SK-N-MC (cell line): ENCODE measurements around the gene RNPS1.

Source experiments
- DNase-seq: peaks from one replicate; pipeline ENCODE4 v3.0.0-alpha.2; 2011; ENCODE audit warnings: low read depth, low spot score
- H3K27ac ChIP-seq: fragments of 200-600 bp; sonication (generic); 2 replicates; pipeline ENCODE4 v1.5.1; 2016; ENCODE audit warnings: mixed run types
- H3K36me3 ChIP-seq: fragments of 200-600 bp; sonication (generic); 2 replicates; pipeline ENCODE4 v1.6.1; 2017; ENCODE audit warnings: antibody characterized with exemption, low read length, mixed read lengths; ENCODE audit not compliant: insufficient read depth
- H3K4me3 ChIP-seq: fragments of 200-600 bp; sonication (generic); 2 replicates; pipeline ENCODE4 v1.5.1; 2016
- H3K9ac ChIP-seq: fragments of 200-600 bp; sonication (generic); 2 replicates; pipeline ENCODE4 v1.8.0; 2017; ENCODE audit warnings: mixed run types, mixed read lengths; ENCODE audit not compliant: insufficient read length
- H3K9me3 ChIP-seq: fragments of 200-600 bp; sonication (generic); 2 replicates; pipeline ENCODE4 v1.6.1; 2017; ENCODE audit warnings: low read depth, mild to moderate bottlenecking, antibody characterized with exemption, low read length, moderate library complexity, mixed read lengths
- EZH2 ChIP-seq: fragments of 200-600 bp; sonication (generic); IDR thresholded peaks from one replicate; pipeline ENCODE4 v1.6.1; 2017; ENCODE audit warnings: antibody characterized with exemption
- FOXP2 ChIP-seq: optimal IDR thresholded peaks from 2 replicates; pipeline ENCODE3; 2011; ENCODE audit warnings: mild to moderate bottlenecking, moderate library complexity; ENCODE audit not compliant: insufficient read depth; ENCODE audit errors: extremely low read length, control extremely low read depth
- POLR2AphosphoS5 ChIP-seq: IDR thresholded peaks from 2 replicates; pipeline ENCODE4 v1.6.1; 2012; ENCODE audit warnings: mild to moderate bottlenecking, low read depth, low read length, borderline replicate concordance

RNPS1 gene

GRCh38 chr16:2278272-2278608, 10.3 kb upstream of the RNPS1 start:
- no peak for TF ChIP-seq EZH2
- Histone ChIP-seq H3K4me3 (no peak overlapping the region), H3K36me3 (no peaks in the 10 kb centered on the region), H3K27ac (no peak overlapping the region), H3K9ac (no peak overlapping the region), H3K9me3 (no peaks in the 10 kb centered on the region)
- no peak for DNase-seq

- Histone ChIP-seq H3K9me3 (no peaks in the 10 kb centered on the region), H3K9ac (no peak overlapping the region), H3K36me3 (no peaks in the 10 kb centered on the region), H3K27ac (no peak overlapping the region), H3K4me3 (no peak overlapping the region)
- TF ChIP-seq EZH2, result no peak
- DNase-seq, result no peak
Measured at GRCh38 chr16:2277466-2278271, 9.7 kb upstream of the RNPS1 start.

DNA sequence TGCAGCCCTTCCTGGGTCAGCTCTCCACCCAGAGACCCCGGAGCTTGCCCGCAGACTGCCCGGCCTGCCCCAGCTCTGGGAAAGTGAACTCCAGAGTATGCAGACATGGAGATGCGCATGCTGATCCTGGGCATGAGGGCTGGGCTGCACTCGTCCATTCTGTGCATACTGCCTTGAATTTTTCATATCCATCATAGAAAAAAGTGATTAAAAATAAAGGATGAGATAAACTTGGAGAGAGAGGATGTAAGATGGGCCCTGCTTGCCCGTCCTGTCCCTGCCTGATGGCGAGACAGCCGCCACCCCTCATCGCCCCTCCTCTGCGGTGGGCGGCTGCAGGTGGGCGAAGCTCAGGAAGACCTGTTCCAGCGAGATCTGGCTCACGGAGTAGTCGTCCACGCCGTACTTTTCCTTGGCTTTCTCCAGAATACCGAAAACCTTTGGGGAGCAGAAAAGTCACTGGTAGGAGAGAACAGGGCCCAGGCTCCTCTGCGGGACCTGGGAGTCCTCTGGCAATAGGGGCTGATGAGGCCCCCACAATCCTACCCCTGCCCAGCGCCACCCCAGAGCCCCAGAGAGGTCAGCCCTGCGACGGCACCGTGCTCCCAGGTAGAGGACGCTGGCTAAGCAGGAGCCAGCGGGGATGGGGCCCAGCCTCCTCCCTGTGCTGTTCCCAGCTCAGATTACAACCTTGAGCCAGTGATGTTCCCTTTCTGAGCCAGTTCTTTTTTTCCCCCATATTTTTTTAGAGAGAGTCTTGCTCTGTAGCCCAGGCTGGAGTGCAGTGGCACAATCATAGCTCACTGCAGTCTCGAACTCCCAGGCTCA, 8.7 kb upstream of the RNPS1 start:
- no peaks in the 10 kb centered on the region for H3K36me3 ChIP-seq
- no peak overlapping the region for H3K27ac ChIP-seq
- TF ChIP-seq POLR2AphosphoS5, result no peak
- no peak for TF ChIP-seq EZH2
- TF ChIP-seq FOXP2, result no peak
- H3K9ac ChIP-seq, result no peak overlapping the region
- DNase-seq, result no peak
- H3K9me3 ChIP-seq, result no peaks in the 10 kb centered on the region
- H3K4me3 ChIP-seq, result no peak overlapping the region

DNA sequence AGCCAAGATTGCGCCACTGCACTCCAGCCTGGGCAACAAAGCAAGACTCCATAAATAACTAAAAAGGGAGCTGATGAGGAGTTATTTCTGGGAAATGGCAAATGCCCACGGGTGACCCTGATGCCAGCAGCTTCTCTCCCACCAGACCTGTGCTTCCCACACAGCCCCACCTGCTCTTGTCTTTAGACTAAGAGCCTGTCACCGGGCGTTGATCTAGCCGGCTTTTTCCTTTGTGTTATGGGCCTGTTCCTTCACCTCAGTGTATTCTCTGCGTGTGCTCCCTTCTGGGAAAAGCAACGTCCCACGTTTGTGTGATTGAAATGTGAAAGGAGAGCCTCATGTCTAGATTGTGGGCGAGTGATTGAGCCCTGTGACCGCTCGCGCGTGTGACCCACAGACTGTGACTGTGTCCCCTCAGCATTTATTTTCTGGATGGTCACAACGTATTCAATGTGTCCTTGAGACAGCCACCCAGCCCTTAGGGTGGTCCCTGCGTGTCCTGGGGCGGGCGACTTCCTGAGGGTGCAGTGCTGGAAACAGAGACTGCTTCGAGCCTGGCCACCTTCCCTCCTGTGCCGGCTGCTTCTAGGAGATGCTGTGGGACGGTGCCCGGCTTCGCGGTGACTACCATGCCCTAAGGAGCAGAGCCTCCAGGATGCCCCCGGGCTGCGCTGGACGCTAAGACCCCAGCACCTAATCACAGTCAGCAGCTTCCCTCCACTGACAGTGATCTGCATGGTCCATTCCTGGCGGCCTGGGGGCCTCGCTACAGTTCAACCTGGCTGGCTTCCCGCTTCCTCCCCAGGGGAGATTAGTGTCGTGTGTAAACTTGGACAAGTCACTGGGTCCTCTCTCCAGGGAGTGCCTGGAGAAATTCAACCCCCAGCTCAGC, 7.8 kb upstream of the RNPS1 start:
- DNase-seq, result no peak
- Histone ChIP-seq H3K27ac (no peak overlapping the region), H3K4me3 (no peak overlapping the region), H3K9me3 (no peaks in the 10 kb centered on the region), H3K36me3 (no peaks in the 10 kb centered on the region), H3K9ac (no peak overlapping the region)
- TF ChIP-seq FOXP2, result no peak
- no peak for TF ChIP-seq POLR2AphosphoS5
- TF ChIP-seq EZH2, result no peak

DNA sequence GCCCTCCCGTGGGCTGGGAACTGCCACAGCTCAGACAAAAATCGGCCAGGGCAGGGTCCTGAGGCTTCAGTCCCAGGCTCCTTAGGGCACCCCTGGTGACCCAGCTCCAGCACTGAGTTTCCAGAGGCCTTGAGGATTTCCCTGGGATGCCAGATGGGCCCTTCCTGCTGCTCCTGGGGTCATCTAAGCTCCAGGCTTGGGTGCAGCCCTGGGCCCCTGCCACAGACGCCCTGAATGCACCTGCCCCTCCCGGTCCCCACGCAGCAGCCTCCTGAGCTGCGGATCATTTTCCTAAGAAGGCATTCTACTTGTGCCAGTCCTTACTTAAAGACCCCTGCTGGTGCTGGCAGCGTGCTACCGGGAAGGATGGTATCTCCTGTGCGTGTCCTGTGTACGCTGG, 6.0 kb upstream of the RNPS1 start:
- H3K9ac ChIP-seq, result no peak overlapping the region
- H3K27ac ChIP-seq, result no peak overlapping the region
- DNase-seq, result no peak

GRCh38 chr16:2273484-2273883, 5.6 kb upstream of the RNPS1 start:
- no peak for DNase-seq
- no peak overlapping the region for H3K4me3 ChIP-seq
- no peak overlapping the region for H3K27ac ChIP-seq
- no peaks in the 10 kb centered on the region for H3K9me3 ChIP-seq
- no peak overlapping the region for H3K9ac ChIP-seq
- no peaks in the 10 kb centered on the region for H3K36me3 ChIP-seq
- TF ChIP-seq EZH2 (no peak), POLR2AphosphoS5 (no peak), FOXP2 (no peak)

More for the DNA sequence above, 6.0 kb upstream of the RNPS1 start:
- TF ChIP-seq EZH2 (no peak), POLR2AphosphoS5 (no peak), FOXP2 (no peak)
- Histone ChIP-seq H3K4me3 (no peak overlapping the region), H3K9me3 (no peaks in the 10 kb centered on the region), H3K36me3 (no peaks in the 10 kb centered on the region)

- TF ChIP-seq FOXP2 (no peak), EZH2 (no peak), POLR2AphosphoS5 (no peak)
- Histone ChIP-seq H3K27ac (no peak overlapping the region), H3K4me3 (no peak overlapping the region), H3K9ac (no peak overlapping the region), H3K36me3 (no peaks in the 10 kb centered on the region; the same call in 1 of the 2 replicates), H3K9me3 (no peaks in the 10 kb centered on the region)
- no peak for DNase-seq
Measured at GRCh38 chr16:2271848-2272461, 4.0 kb upstream of the RNPS1 start.
